Ovary (tissue), 3 donors: ENCODE results near the gene AVL9.

Source experiments
- POLR2A ChIP-seq: fragments of 450-650 bp; IDR thresholded peaks from one replicate; pipeline ENCODE4 v1.6.1; 2017; ENCODE audit warnings: antibody characterized with exemption, mild to moderate bottlenecking, moderate library complexity
- TF ChIP-seq, protein P1 (sequence below), 3 donors: fragments of 450-650 bp in 2 of 3; fragments of 200-600 bp in 1 of 3; IDR thresholded peaks; one replicate each; pipeline versions ENCODE4 v1.5.1 to v1.8.0; 2016 to 2022; ENCODE audit warnings: antibody characterized with exemption in 3 of 3, mild to moderate bottlenecking in 1 of 3
- donor health status: DM: no; HTN: no; CAD: no.

- TF ChIP-seq, protein P1, sequence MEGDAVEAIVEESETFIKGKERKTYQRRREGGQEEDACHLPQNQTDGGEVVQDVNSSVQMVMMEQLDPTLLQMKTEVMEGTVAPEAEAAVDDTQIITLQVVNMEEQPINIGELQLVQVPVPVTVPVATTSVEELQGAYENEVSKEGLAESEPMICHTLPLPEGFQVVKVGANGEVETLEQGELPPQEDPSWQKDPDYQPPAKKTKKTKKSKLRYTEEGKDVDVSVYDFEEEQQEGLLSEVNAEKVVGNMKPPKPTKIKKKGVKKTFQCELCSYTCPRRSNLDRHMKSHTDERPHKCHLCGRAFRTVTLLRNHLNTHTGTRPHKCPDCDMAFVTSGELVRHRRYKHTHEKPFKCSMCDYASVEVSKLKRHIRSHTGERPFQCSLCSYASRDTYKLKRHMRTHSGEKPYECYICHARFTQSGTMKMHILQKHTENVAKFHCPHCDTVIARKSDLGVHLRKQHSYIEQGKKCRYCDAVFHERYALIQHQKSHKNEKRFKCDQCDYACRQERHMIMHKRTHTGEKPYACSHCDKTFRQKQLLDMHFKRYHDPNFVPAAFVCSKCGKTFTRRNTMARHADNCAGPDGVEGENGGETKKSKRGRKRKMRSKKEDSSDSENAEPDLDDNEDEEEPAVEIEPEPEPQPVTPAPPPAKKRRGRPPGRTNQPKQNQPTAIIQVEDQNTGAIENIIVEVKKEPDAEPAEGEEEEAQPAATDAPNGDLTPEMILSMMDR (IDR thresholded peaks at IDR 0.05): no peak
- TF ChIP-seq POLR2A: no peak
These were observed 42.5 kb downstream of the AVL9 start for GRCh38 chr7:32537760-32538159.
